Cardiac septum (tissue), 1 donor: ENCODE results near the gene EXOSC7. TPM values are rescaled to one million over a fixed set of nuclear protein-coding genes. Genes with fewer than 3 reads are reported as not detected.
"Not testable (repeated sequence)": the region's sequence is repeated elsewhere in the genome, so short reads cannot be mapped to it uniquely, and the experiment has no call there.

Experiments
- DNase-seq: peaks from one replicate; pipeline ENCODE4 v3.0.0-alpha.2; 2020; ENCODE audit warnings: low spot score
- intact Hi-C: fragments of 100-400 bp; cut with DNase I; formaldehyde crosslinking; loops from one replicate; pipeline ENCODE4 v1.14.0; 2022
- total RNA-seq: library from RNA; stranded (reverse); fragmentation: NEBNext Ultra II Directional; extraction: Animal tissue kit (Norgen Biotek cat#: 25700); gene quantifications from one replicate; pipeline ENCODE4 v1.2.1, GENCODE V29; 2021
- donor health status: DM: no; HTN: no; CAD: no.

Gene EXOSC7
- total RNA-seq, 1 donor from 2014 or later: 29.6 TPM

DNA sequence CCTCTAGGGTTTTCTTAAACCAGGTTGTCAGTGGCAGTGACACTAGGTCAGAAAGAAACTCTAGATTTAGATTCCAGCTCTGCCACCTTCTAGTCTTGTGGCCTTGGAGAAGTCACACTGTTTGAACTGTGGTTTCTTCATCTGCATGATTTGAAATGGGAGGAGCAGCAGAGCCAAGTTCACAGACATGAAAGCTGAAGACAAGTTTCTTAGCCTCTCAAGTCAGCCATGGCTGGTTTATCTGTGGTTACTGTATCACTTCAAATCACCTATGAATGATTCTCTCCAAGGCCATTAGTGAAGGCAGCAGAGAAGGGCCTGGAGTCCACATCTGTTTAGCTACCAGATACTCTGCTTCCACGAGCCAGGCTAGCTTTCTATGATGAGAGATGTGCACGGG lies 65.6 kb downstream of the EXOSC7 start:
- DNase-seq: no peak
- intact Hi-C loops: loop anchor here (1.0 kb wide), 1 partner anchor 169 kb away; no protein-coding TSS in a partner anchor

DNA sequence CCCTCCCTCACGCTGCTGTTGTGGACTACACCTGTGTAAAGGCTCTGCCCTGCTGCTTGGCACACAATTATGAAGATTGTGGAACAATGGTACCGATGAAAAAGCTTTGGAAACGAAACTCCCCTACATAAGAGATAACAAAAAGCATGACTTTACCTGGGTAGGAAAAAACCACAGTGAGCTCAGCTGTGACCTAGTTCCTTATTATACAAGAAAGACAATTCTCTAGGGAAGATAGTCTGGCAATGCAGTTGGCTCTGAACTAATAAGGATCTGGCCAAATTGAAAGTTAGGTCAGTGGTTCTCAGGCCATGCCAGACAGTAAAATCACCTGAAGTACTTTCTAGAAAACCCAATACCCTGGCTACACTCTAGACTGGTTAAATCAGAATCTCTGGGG lies 66.1 kb downstream of the EXOSC7 start:
- intact Hi-C loops: no loop called here
- no peak for DNase-seq

DNA sequence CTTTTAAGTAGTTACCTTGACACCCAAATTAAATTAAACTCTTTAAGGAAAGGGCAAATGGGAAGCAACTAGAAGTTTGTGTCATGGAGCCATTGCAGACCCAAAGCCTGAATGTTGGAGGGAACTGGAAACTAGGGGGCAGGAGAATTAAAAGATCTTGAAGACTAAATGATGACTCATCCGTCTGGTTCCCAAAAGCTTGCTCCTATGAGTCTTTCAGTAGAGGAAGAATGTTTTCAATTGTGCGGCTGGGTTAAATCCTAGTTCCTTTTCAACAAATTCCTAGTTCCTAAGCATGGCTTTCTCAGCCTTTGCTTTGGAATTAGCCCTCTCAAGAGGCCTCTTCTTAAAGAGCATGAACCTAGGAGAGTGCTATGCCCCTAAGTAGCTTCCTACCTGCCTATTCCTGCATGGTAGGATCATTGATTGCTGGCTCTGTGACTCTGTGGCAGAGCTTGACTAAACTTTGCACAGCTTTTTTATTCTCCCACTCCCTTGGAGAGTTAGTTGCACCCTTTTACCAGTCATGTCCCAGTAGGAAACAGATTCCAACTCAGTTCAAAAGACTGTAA lies 67.8 kb downstream of the EXOSC7 start:
- intact Hi-C loops: no loop called here
- no peak for DNase-seq

DNA sequence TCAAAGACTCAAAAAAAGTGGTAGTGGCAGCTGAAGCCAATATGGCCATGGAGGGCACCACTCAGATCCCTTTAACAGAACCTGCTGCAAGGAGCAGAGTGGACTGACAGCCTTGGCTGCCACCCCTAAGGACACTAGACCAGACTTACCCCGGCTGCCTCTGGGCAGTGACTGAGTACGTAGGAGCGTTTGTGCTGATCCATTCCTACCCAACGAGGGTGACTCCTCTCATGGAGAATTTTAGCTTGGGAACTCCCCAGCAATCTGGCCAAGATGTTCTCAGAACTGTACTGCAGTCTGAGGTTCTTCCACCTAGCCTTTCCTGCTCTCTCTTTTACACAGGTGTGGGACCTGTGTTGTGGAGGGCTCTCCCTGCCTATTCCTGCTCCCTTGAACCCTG lies 72.2 kb downstream of the EXOSC7 start:
- DNase-seq: no peak
- intact Hi-C loops: no loop called here

DNA sequence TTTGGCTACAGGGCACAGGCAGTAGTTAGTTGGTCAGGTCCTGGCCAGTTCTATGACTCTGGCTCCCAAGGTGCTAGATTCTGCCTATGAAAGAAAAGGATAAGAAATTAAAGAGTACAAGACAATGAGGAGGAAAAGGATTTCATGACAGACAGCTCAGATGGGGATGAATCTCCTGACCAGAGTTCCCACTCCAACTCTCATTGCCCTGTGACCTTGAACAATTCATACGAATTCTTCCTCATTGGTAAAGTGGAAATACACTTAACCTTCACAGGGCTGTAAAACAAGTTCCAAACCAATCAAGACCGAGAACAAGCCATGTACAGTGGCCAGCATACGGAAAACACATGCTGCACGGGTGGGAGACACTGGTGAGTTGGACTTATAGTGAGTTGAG lies 73.8 kb downstream of the EXOSC7 start:
- intact Hi-C loops: no loop called here
- no peak for DNase-seq

DNA sequence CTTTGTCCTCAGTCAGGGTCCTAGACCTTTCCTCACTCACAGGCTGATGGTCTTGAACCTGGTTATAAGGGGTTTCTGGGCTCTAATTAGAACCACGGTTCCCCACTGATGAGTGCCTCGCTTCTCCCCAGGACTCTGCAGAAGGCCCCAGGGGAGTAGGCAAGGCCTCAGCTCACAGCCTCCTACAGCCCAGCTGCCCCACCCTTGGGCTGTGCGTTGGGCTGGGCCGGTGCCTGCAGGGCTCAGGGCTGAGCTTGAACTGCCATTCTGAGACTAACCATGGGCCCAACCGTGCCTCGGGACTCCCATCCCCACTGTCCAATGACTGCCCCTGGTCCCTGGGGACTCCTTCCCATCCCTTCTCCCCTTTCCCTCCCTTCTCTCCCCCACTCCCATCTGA lies 75.6 kb downstream of the EXOSC7 start:
- intact Hi-C loops: no loop called here
- no peak for DNase-seq

DNA sequence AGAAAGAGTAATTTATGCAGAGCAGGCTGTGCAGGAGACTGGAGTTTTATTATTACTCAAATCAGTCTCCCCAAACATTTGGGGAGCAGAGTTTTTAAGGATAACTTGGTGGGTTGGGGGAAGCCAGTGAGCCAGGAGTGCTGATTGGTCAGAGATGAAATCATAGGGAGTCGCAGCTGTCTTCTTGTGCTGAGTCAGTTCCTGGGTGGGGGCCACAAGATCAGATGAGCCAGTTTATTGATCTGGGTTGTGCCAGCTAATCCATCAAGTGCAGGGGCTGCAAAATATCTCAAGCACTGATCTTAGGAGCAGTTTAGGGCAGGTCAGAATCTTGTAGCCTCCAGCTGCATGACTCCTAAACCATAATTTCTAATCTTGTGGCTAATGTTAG lies 77.8 kb downstream of the EXOSC7 start:
- not testable (repeated sequence) for DNase-seq

DNA sequence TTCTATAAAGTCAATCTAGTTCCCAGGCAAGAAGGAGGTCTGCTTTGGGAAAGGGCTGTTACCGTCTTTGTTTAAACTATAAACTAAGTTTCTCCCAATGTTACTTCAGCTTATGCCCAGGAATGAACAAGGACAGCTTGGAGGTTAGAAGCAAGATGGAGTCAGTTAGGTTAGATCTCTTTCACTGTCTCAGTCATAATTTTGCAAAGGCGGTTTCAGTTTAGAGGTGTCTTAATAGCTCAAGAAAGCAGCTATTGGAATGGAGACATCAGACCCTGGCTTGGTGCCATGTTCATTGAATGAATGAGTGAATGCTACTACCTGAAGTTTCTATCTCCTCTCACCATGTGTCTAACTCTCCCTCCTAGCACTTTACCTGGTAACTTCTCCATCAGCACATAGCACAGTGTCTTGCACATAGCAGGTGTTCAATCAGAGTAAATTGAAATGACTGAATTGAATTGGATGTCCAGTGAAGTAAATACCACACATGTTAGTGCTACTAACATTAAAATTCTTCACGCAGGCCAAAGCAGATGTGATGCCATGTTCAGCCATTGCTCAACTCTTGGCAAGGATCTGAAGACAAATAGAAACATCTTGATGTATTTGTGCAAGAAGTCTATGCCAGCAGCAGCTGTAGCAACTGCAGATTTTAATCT lies 78.3 kb downstream of the EXOSC7 start:
- DNase-seq: no peak
- intact Hi-C loops: no loop called here

More for the DNA sequence above, 77.8 kb downstream of the EXOSC7 start:
- intact Hi-C loops: not testable (repeated sequence)

DNA sequence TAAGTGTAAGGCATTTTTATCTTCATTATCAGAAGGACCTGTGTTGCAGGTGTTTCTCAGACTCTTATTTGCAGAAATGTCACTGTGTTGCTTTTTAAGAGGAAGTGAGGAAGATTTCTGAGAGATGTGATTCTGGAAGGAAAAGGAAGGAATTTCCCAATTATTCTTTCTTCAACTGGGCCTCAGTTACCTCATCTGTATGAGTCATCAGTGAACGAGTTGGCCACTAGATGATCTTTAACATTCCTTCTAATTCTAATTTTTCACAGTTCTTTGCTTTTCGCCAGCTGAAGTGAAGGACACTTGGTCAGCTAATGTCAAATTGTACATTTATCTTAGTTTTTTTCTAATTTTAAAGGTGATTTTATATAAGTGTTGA lies 79.0 kb downstream of the EXOSC7 start:
- no peak for DNase-seq
- intact Hi-C loops: loop anchor here (5.0 kb wide), 2 partner anchors 57 to 157 kb away; no protein-coding TSS in a partner anchor

DNA sequence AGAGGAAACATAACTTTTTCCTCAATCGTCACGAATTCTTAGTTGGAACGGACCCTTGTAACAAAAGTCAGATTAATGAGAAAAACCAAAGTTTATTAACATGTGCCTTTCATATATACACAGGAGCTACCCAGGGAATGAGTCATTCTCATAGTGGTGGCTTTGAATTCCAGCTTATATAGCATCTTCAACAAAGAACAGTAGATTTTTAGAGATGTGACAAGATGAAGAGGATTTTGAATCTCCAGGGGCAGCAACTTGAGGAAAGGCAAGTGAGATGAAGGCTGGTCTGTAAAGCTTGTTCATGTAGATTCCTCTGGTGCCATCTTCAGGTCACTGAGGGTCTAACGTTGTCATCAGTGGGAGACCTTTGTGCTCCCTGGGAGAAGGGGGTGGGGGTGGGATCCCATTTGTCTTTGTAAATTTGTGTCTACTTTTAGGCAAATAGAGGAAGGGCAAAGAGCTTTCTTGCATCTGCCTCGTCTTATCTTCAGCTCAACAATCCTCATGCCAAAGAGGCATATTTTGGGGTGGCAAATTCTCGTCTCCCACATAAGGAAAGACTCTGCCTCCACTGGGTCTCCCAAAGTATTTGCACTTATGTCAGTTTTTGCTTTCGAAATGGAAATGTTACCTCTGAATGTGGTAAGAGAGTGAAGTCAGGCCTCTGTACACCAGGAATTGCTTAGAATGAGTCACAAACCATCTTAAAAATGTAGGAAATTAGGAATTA lies 79.5 kb downstream of the EXOSC7 start:
- intact Hi-C loops: loop anchor here (5.0 kb wide), 2 partner anchors 57 to 157 kb away; no protein-coding TSS in a partner anchor
- no peak for DNase-seq

DNA sequence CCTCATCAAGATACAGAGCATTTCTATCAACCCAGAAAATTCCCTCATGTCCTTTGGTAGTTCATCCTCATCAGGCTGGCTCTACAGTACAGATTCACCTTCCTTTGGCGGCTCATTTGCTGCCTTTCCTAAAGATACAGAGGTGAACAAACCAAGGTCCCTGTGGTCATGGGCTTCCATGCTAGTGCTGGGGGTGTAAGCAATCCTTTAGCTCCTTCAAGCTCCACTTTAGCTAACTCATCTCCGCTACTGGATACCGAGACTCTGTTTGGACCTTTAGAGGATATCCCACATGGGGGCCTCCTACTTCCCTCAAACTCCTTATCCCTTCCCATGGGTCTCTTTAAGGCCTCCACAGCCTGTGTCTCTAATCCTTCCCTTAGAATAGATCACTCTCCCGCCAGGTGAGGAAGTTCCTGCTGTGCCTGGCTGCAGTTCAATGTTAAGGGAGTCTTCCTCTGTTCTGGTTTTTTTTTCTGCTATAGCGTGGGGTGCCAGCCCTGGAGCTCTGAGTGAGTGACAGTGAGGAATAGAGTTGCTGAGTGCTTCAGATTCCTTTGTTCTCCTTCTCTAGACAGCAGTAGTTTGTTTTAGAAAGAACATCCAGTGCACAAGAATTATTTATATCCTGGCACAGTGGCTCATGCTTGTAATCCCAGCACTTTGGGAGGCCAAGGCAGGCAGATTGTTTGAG lies 80.7 kb downstream of the EXOSC7 start:
- DNase-seq: no peak
- intact Hi-C loops: loop anchor here (5.0 kb wide), 2 partner anchors 56 to 156 kb away; no protein-coding TSS in a partner anchor

DNA sequence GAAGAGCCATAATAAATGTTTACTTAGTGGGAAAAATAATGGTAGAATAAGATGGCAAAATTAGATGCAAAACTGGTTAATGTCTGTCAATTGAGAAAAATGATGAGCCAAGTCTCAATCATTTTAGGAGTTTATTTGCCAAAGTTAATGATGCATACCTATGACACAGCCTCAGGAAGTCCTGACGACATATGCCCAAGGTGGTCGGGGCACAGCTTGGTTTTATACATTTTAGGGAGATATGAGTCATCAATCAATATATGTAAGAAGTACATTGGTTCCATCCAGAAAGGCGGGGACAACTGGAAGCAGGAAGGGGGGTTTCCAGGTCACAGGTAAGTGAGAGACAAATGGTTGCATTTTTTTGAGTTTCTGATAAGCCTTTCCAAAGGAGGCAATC lies 81.5 kb downstream of the EXOSC7 start:
- intact Hi-C loops: loop anchor here (5.0 kb wide), 2 partner anchors 55 to 155 kb away; no protein-coding TSS in a partner anchor
- DNase-seq: no peak

DNA sequence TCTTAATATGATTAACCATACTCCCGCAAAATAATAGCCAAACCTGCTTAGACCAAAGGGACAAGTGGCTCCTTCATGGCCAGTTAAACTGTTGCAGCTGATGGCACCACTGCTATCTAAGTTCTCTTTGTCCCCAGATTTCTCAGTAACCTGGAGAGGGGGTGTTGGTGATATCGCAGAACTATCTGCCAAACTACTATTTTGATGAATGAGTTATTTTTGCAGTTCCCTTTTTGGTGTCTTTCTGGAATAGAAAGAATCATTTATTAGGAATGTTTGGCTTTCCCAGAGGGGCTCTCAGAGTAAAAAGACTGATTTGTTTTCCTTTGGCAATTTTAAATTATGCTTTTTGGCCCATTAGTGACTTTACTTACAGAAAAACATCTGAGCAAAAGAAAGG lies 83.1 kb downstream of the EXOSC7 start:
- DNase-seq: no peak
- intact Hi-C loops: loop anchor here (5.0 kb wide), 2 partner anchors 53 to 153 kb away; no protein-coding TSS in a partner anchor

DNA sequence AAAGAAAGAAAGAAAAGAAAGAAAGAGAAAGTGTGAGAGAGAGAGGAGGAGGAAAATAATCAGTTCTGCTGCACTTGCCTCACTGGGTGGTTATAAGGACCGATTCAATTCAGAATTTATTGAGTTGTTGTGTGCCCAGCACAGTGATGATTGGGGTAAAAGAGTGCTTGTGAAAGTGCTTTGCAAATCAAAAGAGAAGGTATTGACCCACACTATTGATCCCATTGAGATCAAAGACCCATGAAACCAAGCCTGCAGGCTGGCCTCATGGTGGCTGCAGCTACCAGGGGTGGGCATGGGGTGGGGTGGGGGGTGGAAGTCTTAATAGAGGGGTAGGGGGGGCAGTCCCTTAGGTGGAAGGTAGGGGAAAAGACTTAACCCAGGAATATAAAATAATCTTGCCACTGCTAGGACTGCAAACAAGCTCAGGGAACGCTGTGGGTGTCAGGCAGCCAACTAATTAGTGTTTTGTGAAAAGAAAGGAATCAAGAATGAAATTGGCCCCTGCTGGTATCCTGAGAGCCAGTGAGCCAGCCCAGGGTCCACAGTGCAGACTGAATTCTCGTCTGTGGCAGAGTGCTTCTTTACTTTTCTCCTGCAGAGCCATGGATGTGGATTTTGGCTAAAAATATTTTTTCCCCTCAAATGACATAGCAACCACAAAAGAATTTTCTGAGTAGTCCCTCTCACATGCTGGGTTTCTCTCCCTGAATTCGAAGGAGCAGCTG lies 84.3 kb downstream of the EXOSC7 start:
- DNase-seq: no peak
- intact Hi-C loops: no loop called here

Other genes with a start within 250 kb of the EXOSC7 start
- gene ZNF501, start 246.6 kb upstream of the EXOSC7 start, total RNA-seq: 4.4 TPM
- 24.0 TPM for gene KIAA1143, start 214.6 kb upstream of the EXOSC7 start, total RNA-seq
- gene KIF15, start 214.4 kb upstream of the EXOSC7 start, total RNA-seq: 0.30 TPM
- gene TMEM42, start 114.3 kb upstream of the EXOSC7 start, total RNA-seq: 10.5 TPM
- gene TGM4, start 101.6 kb upstream of the EXOSC7 start, total RNA-seq: not detected
- gene ZDHHC3, start 70 bp upstream of the EXOSC7 start, total RNA-seq: 43.8 TPM
- gene CLEC3B, start 50.1 kb downstream of the EXOSC7 start, total RNA-seq: 77.1 TPM
- gene CDCP1, start 170.1 kb downstream of the EXOSC7 start, total RNA-seq: 0.57 TPM